K562 (cell line): Measurements from ENCODE around the gene RAB26. TPM values are rescaled to one million over a fixed set of nuclear protein-coding genes. Genes with fewer than 3 reads are reported as not detected.

Experiments
- ATAC-seq: fragments of 200-7000 bp; cut with Tn5 transposase; 3 replicates; pipeline ENCODE4 v1.9.1; 2020; ENCODE audit warnings: moderate library complexity
- BruUV-seq: library from RNA; stranded (reverse); fragments of 400-500 nt; replicated peaks from 2 replicates; lab custom pipeline; 2021; lab: Mats Ljungman, UMichigan
- CTCF ChIA-PET: fragments of 300-600 bp; formaldehyde crosslinking; extraction: SDS; loops from one replicate; lab custom pipeline; 2021; ENCODE audit warnings: low intra/inter-chr PET ratio; lab: Yijun Ruan, JAX
- POLR2A ChIA-PET: fragments of 300-600, 350-650 bp; sonication (Branson Sonifier 250); formaldehyde crosslinking; extraction: SDS; loops from one replicate; lab custom pipeline; 2021; ENCODE audit warnings: antibody characterized with exemption, inconsistent platforms; lab: Yijun Ruan, JAX
- DNase-seq, 4 experiments: peaks; one replicate each; pipeline versions ENCODE4 v3.0.0 to v3.0.0-alpha.2; 2011 to 2018; ENCODE audit warnings: low spot score in 3 of 4, mixed read lengths in 3 of 4; ENCODE audit errors: extremely low read depth in 1 of 4
- FAIRE-seq: peaks from 2 replicates; lab custom pipeline; 2011; peaks lifted over from hg19 to GRCh38; lab: Jason Lieb, UNC
- H2AFZ ChIP-seq: 2 replicates; pipeline ENCODE4 v1.6.0; 2011; ENCODE audit warnings: low read depth, low read length, control low read depth, inconsistent platforms
- H3K27ac ChIP-seq: fragments of 200-600 bp; 3 replicates; pipeline ENCODE4 v1.8.0; 2011; ENCODE audit warnings: low read depth, mild to moderate bottlenecking, control low read depth, inconsistent platforms, low read length, moderate library complexity, mixed read lengths; ENCODE audit errors: extremely low read depth
- H3K27me3 ChIP-seq, 2 experiments: fragments of 300-600 bp in 1 of 2; 2 replicates in 1 of 2; 3 replicates in 1 of 2; pipeline versions ENCODE4 v1.6.0 to v1.8.0; 2011; ENCODE audit warnings: inconsistent platforms in 2 of 2, low read length in 2 of 2, mild to moderate bottlenecking in 1 of 2, mixed read lengths in 1 of 2, moderate library complexity in 1 of 2; ENCODE audit not compliant: control insufficient read depth in 2 of 2, insufficient read depth in 2 of 2
- H3K36me3 ChIP-seq: fragments of 300-600 bp; 3 replicates; pipeline ENCODE4 v1.8.0; 2011; ENCODE audit warnings: mild to moderate bottlenecking, low read length, inconsistent platforms; ENCODE audit not compliant: control insufficient read depth, insufficient read depth
- H3K4me1 ChIP-seq, 2 experiments: fragments of 200-600 bp in 1 of 2; replicated peaks in 1 of 2; 2 replicates in 1 of 2; 3 replicates in 1 of 2; pipeline versions ENCODE4 v1.5.1 to v1.8.0; 2011; ENCODE audit warnings: inconsistent platforms in 2 of 2, low read length in 2 of 2, mild to moderate bottlenecking in 1 of 2, mixed read lengths in 1 of 2, moderate library complexity in 1 of 2; ENCODE audit not compliant: control insufficient read depth in 2 of 2, insufficient read depth in 2 of 2
- H3K4me2 ChIP-seq: 2 replicates; pipeline ENCODE4 v1.6.1; 2011; ENCODE audit warnings: low read length, control low read depth, inconsistent platforms, mixed read lengths; ENCODE audit not compliant: insufficient read depth
- H3K4me3 ChIP-seq: fragments of 200-600 bp; sonication (generic), shearing (Covaris generic); 2 replicates; pipeline ENCODE4 v1.5.1; 2016; ENCODE audit warnings: control low read depth, inconsistent platforms
- H3K79me2 ChIP-seq: fragments of 200-600 bp; 3 replicates; pipeline ENCODE4 v1.8.0; 2011; ENCODE audit warnings: low read length, inconsistent platforms; ENCODE audit not compliant: control insufficient read depth, insufficient read depth
- H3K9ac ChIP-seq, 2 experiments: 2 replicates each; pipeline versions ENCODE4 v1.6.0 to v1.6.1; 2011; ENCODE audit warnings: low read depth in 2 of 2, low read length in 2 of 2, control low read depth in 1 of 2, inconsistent platforms in 1 of 2, mild to moderate bottlenecking in 1 of 2, mixed read lengths in 1 of 2; ENCODE audit not compliant: insufficient read depth in 1 of 2
- H3K9me1 ChIP-seq: one replicate; pipeline ENCODE4 v1.6.0; 2011; ENCODE audit warnings: inconsistent platforms, mild to moderate bottlenecking, low read length, moderate library complexity; ENCODE audit not compliant: control insufficient read depth, insufficient read depth
- H3K9me3 ChIP-seq: replicated peaks from 2 replicates; pipeline ENCODE4 v1.5.1; 2011; ENCODE audit warnings: low read depth, low read length, inconsistent platforms; ENCODE audit not compliant: control insufficient read depth, insufficient read depth
- H4K20me1 ChIP-seq: replicated peaks from 2 replicates; pipeline ENCODE4 v1.6.1; 2011; ENCODE audit warnings: low read length, inconsistent platforms, mixed read lengths; ENCODE audit not compliant: control insufficient read depth, insufficient read depth
- CBFB ChIP-seq: sonication (generic); formaldehyde crosslinking; IDR thresholded peaks from 2 replicates; pipeline ENCODE4 v1.4.0; 2020; ENCODE audit warnings: mild to moderate bottlenecking, missing genetic modification reagents
- CREM ChIP-seq: IDR thresholded peaks from 2 replicates; pipeline ENCODE4 v1.6.1; 2014; ENCODE audit warnings: antibody characterized with exemption, low read depth
- DACH1 ChIP-seq: fragments of 450-650 bp; IDR thresholded peaks from 2 replicates; pipeline ENCODE4 v1.6.1; 2018; ENCODE audit not compliant: partially characterized antibody
- EP300 ChIP-seq: IDR thresholded peaks from 2 replicates; pipeline ENCODE4 v1.6.1; 2012; ENCODE audit warnings: low read length, improper control_type of control experiment
- GTF2F1 ChIP-seq: IDR thresholded peaks from 2 replicates; pipeline ENCODE4 v1.6.1; 2011; ENCODE audit warnings: low read depth, low read length, improper control_type of control experiment
- JUNB ChIP-seq: fragments of 450-650 bp; formaldehyde crosslinking; conservative IDR thresholded peaks from 2 replicates; pipeline ENCODE4 v1.4.0; 2020; ENCODE audit warnings: mild to moderate bottlenecking
- MAFG ChIP-seq: fragments of 450-650 bp; conservative IDR thresholded peaks from 2 replicates; pipeline ENCODE4 v1.6.1; 2016; ENCODE audit warnings: missing genetic modification characterization, missing compliant biosample characterization
- SMAD4 ChIP-seq: fragments of 250-450 bp; sonication (Bioruptor Pico); conservative IDR thresholded peaks from 2 replicates; pipeline ENCODE4 v1.8.0; 2021; ENCODE audit warnings: inconsistent platforms, mild to moderate bottlenecking, moderate library complexity
- TCFL5 ChIP-seq: fragments of 250-450 bp; sonication (Bioruptor Pico); conservative IDR thresholded peaks from 2 replicates; pipeline ENCODE4 v1.6.1; 2021; ENCODE audit warnings: mild to moderate bottlenecking, moderate library complexity, matching md5 sums
- TEAD1 ChIP-seq, 2 experiments: fragments of 450-650 bp in 1 of 2; sonication (generic) in 1 of 2; formaldehyde crosslinking; IDR thresholded peaks; 2 replicates each; pipeline versions ENCODE4 v1.4.0 to v1.8.0; 2020 to 2022; ENCODE audit warnings: mild to moderate bottlenecking in 2 of 2, missing genetic modification reagents in 1 of 2
- TEAD4 ChIP-seq, 2 experiments: sonication (generic) in 1 of 2; formaldehyde crosslinking in 1 of 2; IDR thresholded peaks; 2 replicates each; pipeline versions ENCODE4 v1.6.1 to v1.8.0; 2012 to 2022; ENCODE audit warnings: borderline replicate concordance in 1 of 2, inconsistent platforms in 1 of 2, low read length in 1 of 2, mild to moderate bottlenecking in 1 of 2, missing genetic modification reagents in 1 of 2
- ZNF133 ChIP-seq: fragments of 250-450 bp; sonication (Bioruptor Pico); IDR thresholded peaks from 2 replicates; pipeline ENCODE4 v1.4.0; 2020; ENCODE audit warnings: mild to moderate bottlenecking
- ZNF3 ChIP-seq: fragments of 250-450 bp; sonication (Bioruptor Pico); IDR thresholded peaks from 2 replicates; pipeline ENCODE4 v1.5.0; 2021; ENCODE audit warnings: mild to moderate bottlenecking, moderate library complexity
- ZNF586 ChIP-seq: fragments of 450-650 bp; formaldehyde crosslinking; conservative IDR thresholded peaks from 2 replicates; pipeline ENCODE4 v1.4.0; 2020; ENCODE audit warnings: mild to moderate bottlenecking, moderate library complexity
- WGBS: fragments of 100-300 bp; shearing (Covaris generic); methylation state at CpG from one replicate; pipeline ENCODE4 v1.1.6; 2016; ENCODE audit warnings: low coverage, mixed read lengths; ENCODE audit not compliant: insufficient coverage; ENCODE audit errors: missing lambda C conversion rate; 5-methylcytosine and 5-hydroxymethylcytosine counted together
- in situ Hi-C: fragments of 300-500 bp; cut with MboI; formaldehyde crosslinking; loops from 4 replicates; pipeline ENCODE4 v1.15.0; 2018; ENCODE audit warnings: inconsistent platforms, mixed read lengths
- intact Hi-C: fragments of 100-400 bp; cut with micrococcal nuclease; formaldehyde crosslinking; loops from 2 replicates; pipeline ENCODE4 v1.14.2; 2022
- polyA plus RNA-seq, 8 experiments: library from polyadenylated mRNA; depleted of rRNA in 4 of 8; stranded (reverse) in 5 of 8; unstranded in 3 of 8; fragments of >200 nt; fragmentation: Nextera tagmentation in 2 of 8; fragmentation: Illumina TruSeq in 1 of 8; extraction: Ambion mirVana in 2 of 8; extraction: Trizol in 1 of 8; gene quantifications; 2 replicates each; pipeline versions ENCODE4 v1.2.1 to v1.2.3, GENCODE V29; 2011 to 2014; ENCODE audit warnings: inconsistent platforms in 1 of 8, missing spikeins in 1 of 8
- total RNA-seq, 7 experiments: library from RNA; depleted of rRNA in 6 of 7; stranded (reverse); fragments of >200 nt in 6 of 7; fragmentation: Illumina TruSeq in 2 of 7; extraction: Trizol in 2 of 7; gene quantifications; 2 replicates each; pipeline versions ENCODE4 v1.2.1 to v1.2.3, GENCODE V29; 2011 to 2021; ENCODE audit warnings: low replicate concordance in 1 of 7
- TF ChIP-seq, protein P1 (sequence below): sonication (generic); formaldehyde crosslinking; IDR thresholded peaks from 2 replicates; pipeline ENCODE4 v1.8.0; 2022; ENCODE audit warnings: missing genetic modification reagents, mild to moderate bottlenecking, borderline replicate concordance
- TF ChIP-seq, protein P2 (sequence below): fragments of 450-650 bp; IDR thresholded peaks from 2 replicates; pipeline ENCODE4 v1.6.1; 2018; ENCODE audit not compliant: partially characterized antibody

RAB26 gene
- total and polyA plus RNA-seq, 9 of the 15 experiments (the other 6 are each of a cell fraction or from before 2014, with no cell fraction given), result 0.25 to 6.1 (median 2.1) TPM

DNA sequence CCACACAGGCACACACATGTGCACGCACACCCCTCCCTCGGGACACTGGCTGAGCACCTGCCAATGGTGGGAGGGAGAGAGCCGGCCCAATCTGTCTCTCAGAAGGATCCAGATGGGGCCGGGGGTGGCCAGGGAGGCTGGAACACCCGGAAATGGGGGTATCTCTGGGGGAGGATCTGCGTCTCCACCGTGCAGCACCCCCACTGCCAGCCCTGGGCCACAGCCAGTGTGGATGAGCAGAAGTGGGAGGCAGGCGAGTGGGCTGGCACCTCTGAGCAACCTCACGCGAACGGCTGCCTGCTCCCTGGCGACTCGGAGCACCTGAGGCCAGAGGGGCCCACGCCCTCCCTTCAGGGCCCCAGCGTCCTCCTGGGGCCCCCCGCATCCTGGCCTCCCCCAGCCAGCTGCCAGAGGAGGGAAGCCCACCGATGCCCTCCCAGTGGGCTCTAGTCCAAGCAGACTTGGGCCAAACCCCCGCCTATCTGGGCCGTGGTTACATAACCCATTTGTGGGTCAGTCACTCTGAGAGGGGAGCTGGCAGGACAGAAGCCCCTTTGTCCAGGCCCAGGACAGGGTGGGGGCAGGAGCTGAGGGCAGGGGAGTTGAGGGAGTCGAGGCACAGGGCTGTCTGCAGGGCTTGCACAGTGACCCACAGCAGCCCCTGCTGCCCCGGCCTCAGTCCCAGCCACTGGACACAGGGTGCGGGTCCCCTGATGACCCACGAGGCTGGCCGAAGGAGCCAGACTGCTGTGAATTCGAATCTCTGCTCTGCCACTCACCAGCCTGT is 42.4 kb downstream of the RAB26 start:
- intact Hi-C loops, result no loop called here

More for the DNA sequence above, 42.4 kb downstream of the RAB26 start:
- 55% methylated on average over 17 of the region's 25 CpGs for WGBS
- POLR2A ChIA-PET, result interaction anchor here (1.1 to 3.4 kb wide), 5 partner anchors 9 to 40 kb away, joined by 3 to 11 read pairs (median 5); partner anchors contain the start of gene TRAF7
- H3K79me2 ChIP-seq, result no peaks in the 10 kb centered on the region
- peaks cover 3 to 69% of the 10 kb centered on the region in 2 experiments; a peak in 4 of 5 replicates for H3K4me1 ChIP-seq
- no peak for FAIRE-seq
- TF ChIP-seq TEAD1 (CRISPR knock-in tag; IDR thresholded peaks at IDR 0.05), result no peak
- no peak for TF ChIP-seq ZNF3 (CRISPR knock-in tag)
- TF ChIP-seq, protein P1, sequence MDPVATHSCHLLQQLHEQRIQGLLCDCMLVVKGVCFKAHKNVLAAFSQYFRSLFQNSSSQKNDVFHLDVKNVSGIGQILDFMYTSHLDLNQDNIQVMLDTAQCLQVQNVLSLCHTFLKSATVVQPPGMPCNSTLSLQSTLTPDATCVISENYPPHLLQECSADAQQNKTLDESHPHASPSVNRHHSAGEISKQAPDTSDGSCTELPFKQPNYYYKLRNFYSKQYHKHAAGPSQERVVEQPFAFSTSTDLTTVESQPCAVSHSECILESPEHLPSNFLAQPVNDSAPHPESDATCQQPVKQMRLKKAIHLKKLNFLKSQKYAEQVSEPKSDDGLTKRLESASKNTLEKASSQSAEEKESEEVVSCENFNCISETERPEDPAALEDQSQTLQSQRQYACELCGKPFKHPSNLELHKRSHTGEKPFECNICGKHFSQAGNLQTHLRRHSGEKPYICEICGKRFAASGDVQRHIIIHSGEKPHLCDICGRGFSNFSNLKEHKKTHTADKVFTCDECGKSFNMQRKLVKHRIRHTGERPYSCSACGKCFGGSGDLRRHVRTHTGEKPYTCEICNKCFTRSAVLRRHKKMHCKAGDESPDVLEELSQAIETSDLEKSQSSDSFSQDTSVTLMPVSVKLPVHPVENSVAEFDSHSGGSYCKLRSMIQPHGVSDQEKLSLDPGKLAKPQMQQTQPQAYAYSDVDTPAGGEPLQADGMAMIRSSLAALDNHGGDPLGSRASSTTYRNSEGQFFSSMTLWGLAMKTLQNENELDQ (CRISPR knock-in tag), result no peak
- TF ChIP-seq GTF2F1, result no peak
- no peak for TF ChIP-seq MAFG (tag)
- no peak for TF ChIP-seq TCFL5 (CRISPR knock-in tag)
- no peak for TF ChIP-seq JUNB (CRISPR knock-in tag)
- no peak for TF ChIP-seq ZNF133 (CRISPR knock-in tag)
- TF ChIP-seq TEAD4 (IDR thresholded peaks at IDR 0.05; ENCODE audit: low read length), result no peak
- no peak for TF ChIP-seq TEAD4 (CRISPR knock-in tag; IDR thresholded peaks at IDR 0.05; ENCODE audit: borderline replicate concordance)
- no peak for TF ChIP-seq SMAD4 (CRISPR knock-in tag)
- TF ChIP-seq ZNF586 (CRISPR knock-in tag), result no peak
- TF ChIP-seq EP300, result no peak
- no peak for TF ChIP-seq DACH1
- TF ChIP-seq CREM, result no peak
- TF ChIP-seq, protein P2, sequence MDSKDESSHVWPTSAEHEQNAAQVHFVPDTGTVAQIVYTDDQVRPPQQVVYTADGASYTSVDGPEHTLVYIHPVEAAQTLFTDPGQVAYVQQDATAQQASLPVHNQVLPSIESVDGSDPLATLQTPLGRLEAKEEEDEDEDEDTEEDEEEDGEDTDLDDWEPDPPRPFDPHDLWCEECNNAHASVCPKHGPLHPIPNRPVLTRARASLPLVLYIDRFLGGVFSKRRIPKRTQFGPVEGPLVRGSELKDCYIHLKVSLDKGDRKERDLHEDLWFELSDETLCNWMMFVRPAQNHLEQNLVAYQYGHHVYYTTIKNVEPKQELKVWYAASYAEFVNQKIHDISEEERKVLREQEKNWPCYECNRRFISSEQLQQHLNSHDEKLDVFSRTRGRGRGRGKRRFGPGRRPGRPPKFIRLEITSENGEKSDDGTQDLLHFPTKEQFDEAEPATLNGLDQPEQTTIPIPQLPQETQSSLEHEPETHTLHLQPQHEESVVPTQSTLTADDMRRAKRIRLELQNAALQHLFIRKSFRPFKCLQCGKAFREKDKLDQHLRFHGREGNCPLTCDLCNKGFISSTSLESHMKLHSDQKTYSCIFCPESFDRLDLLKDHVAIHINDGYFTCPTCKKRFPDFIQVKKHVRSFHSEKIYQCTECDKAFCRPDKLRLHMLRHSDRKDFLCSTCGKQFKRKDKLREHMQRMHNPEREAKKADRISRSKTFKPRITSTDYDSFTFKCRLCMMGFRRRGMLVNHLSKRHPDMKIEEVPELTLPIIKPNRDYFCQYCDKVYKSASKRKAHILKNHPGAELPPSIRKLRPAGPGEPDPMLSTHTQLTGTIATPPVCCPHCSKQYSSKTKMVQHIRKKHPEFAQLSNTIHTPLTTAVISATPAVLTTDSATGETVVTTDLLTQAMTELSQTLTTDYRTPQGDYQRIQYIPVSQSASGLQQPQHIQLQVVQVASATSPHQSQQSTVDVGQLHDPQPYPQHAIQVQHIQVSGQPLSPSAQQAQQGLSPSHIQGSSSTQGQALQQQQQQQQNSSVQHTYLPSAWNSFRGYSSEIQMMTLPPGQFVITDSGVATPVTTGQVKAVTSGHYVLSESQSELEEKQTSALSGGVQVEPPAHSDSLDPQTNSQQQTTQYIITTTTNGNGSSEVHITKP, result no peak
- TF ChIP-seq CBFB (CRISPR knock-in tag), result no peak
- TF ChIP-seq, all 486 proteins: peak for 0
- no peak overlapping the region for H3K27ac ChIP-seq
- DNase-seq (no peak), ATAC-seq (no peak)
- CTCF ChIA-PET, result no interaction called here
- no peak overlapping the region for H3K4me2 ChIP-seq
- peak overlapping the region in 1 of 2 experiments; percentile 58; a peak in 2 of 4 replicates for H3K9ac ChIP-seq
- no peaks in the 10 kb centered on the region for H3K9me1 ChIP-seq
- no peaks in the 10 kb centered on the region for H3K27me3 ChIP-seq
- H3K36me3 ChIP-seq, result no peaks in the 10 kb centered on the region
- in situ Hi-C loops, result no loop called here
- H2AFZ ChIP-seq, result no peak overlapping the region
- no peaks in the 10 kb centered on the region for H3K9me3 ChIP-seq
- H3K4me3 ChIP-seq, result no peak overlapping the region
- H4K20me1 ChIP-seq, result 0 out of 2 replicates have a peak, but pooled peaks cover 6% of the 10 kb centered on the region
- no TSS peak for BruUV-seq
